ENCODE data around the gene ADD3. TPM values are rescaled to one million over a fixed set of nuclear protein-coding genes. Genes with fewer than 3 reads are reported as not detected.

ADD3 gene
- total RNA-seq, 1 donor from 2014 or later, result 95.3 TPM

DNA sequence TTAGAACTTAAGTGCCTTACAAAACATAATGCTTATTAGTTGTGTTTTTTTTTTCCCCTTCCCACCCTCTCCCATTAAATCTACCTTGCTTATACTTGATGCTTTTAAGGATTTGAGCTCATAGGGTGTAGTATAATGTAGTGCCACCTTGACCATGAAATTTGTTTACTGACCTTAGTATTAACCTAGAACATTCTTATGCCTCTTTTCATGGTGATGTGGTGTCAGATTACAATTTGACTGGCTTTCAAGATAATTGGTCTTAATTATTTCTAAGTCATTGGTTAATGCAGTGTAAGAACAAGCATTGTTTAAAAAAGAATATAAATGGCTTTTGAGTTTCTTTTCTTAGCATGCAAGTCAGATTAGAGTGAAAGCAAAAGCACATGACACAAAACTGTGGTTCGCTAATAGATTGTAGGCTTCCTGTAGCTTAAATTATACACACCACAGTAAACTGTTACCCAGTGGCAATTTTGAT, 61.8 kb downstream of the ADD3 start:
- Mint-ChIP-seq H3K4me3 (peak overlapping the region; percentile 71), H3K36me3 (ENCODE audit: low read depth) (peaks cover 4% of the 10 kb centered on the region), H3K27me3 (no peaks in the 10 kb centered on the region), H3K27ac (peak overlapping the region; percentile 97), H3K4me1 (peaks cover 86% of the 10 kb centered on the region), H3K9me3 (peaks cover 6% of the 10 kb centered on the region)
- peak; percentile 58 for ATAC-seq (ENCODE audit: low read depth)
- POLR2A ChIA-PET, result interaction anchor here (0.6 to 6.4 kb wide), 8 partner anchors 8 to 189 kb away, joined by 3 to 51 read pairs (median 4); partner anchors contain the start of gene ADD3
- CTCF ChIA-PET, result interaction anchor here (0.9 to 1.4 kb wide), 2 partner anchors 9 kb away, joined by 3 read pairs; no protein-coding TSS in a partner anchor
- TF ChIP-seq, protein P1, sequence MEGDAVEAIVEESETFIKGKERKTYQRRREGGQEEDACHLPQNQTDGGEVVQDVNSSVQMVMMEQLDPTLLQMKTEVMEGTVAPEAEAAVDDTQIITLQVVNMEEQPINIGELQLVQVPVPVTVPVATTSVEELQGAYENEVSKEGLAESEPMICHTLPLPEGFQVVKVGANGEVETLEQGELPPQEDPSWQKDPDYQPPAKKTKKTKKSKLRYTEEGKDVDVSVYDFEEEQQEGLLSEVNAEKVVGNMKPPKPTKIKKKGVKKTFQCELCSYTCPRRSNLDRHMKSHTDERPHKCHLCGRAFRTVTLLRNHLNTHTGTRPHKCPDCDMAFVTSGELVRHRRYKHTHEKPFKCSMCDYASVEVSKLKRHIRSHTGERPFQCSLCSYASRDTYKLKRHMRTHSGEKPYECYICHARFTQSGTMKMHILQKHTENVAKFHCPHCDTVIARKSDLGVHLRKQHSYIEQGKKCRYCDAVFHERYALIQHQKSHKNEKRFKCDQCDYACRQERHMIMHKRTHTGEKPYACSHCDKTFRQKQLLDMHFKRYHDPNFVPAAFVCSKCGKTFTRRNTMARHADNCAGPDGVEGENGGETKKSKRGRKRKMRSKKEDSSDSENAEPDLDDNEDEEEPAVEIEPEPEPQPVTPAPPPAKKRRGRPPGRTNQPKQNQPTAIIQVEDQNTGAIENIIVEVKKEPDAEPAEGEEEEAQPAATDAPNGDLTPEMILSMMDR (IDR thresholded peaks at IDR 0.05), result no peak
- intact Hi-C loops (cut with micrococcal nuclease), result loop anchor here (1.0 to 2.0 kb wide), 4 partner anchors 8 to 61 kb away; no protein-coding TSS in a partner anchor
- no peak for DNase-seq

DNA sequence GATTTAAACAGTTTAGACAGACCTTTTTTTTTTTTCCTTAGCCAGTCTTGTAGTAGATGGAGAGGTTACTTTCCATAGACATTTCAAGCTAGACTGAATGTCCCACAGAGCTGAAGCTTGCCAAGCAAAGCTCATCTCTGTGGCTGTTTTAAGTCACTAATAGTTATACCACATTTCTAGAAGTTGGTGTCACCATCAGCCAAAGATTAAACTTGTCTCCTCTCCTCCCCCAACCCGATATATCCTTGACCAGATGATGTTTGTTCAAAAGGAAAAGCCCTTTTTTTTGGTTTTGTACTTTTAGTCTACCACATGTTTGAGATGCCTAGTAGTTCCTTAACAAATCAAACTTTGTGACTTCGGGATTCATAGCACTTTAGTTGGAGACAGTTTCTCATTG, 66.1 kb downstream of the ADD3 start:
- H3K9me3 Mint-ChIP-seq, result peaks cover 6% of the 10 kb centered on the region
- ChIA-PET POLR2A (interaction anchor here (1.2 to 6.0 kb wide), 3 partner anchors 13 to 66 kb away, joined by 3 to 71 read pairs (median 9); partner anchors contain the start of gene ADD3), CTCF (interaction anchor here (0.6 to 1.4 kb wide), 3 partner anchors 22 to 206 kb away, joined by 3 read pairs; no protein-coding TSS in a partner anchor)
- peaks cover 84% of the 10 kb centered on the region for H3K4me1 Mint-ChIP-seq
- TF ChIP-seq, protein P1 (IDR thresholded peaks at IDR 0.05), result no peak
- H3K27me3 Mint-ChIP-seq, result no peaks in the 10 kb centered on the region
- H3K4me3 Mint-ChIP-seq, result no peak overlapping the region
- H3K36me3 Mint-ChIP-seq (ENCODE audit: low read depth), result peaks cover 4% of the 10 kb centered on the region
- intact Hi-C loops (cut with micrococcal nuclease), result no loop called here
- ATAC-seq (ENCODE audit: low read depth) (no peak), DNase-seq (no peak)
- H3K27ac Mint-ChIP-seq, result peak overlapping the region; percentile 88

DNA sequence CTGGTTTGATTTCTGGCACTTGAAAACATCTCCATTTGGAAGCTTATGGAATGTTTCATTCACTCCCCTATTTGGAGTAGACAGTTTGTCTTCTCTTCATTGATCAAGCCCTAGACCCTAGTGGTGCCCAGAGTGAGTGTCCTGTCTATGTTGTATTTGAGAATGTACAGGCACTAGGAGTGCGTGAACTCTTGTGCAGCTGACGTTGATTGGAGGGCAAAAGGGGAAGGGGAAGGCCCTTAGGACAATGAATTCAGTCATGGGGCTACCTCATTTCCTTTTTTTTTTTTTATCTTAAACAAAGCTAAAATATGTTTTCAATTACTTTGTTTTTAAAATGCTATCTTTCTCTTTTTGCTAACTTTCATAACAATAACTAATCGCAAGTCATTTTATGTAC, 66.5 kb downstream of the ADD3 start:
- TF ChIP-seq, protein P1 (IDR thresholded peaks at IDR 0.05), result no peak
- POLR2A ChIA-PET, result interaction anchor here (1.2 to 6.0 kb wide), 3 partner anchors 14 to 66 kb away, joined by 3 to 71 read pairs (median 9); partner anchors contain the start of gene ADD3
- Mint-ChIP-seq H3K27me3 (no peaks in the 10 kb centered on the region), H3K9me3 (peaks cover 6% of the 10 kb centered on the region), H3K4me3 (peak overlapping the region; percentile 57), H3K4me1 (peaks cover 83% of the 10 kb centered on the region), H3K36me3 (ENCODE audit: low read depth) (peaks cover 6% of the 10 kb centered on the region), H3K27ac (peak overlapping the region; percentile 88)
- CTCF ChIA-PET, result interaction anchor here (1.2 to 1.4 kb wide), 2 partner anchors 66 to 205 kb away, joined by 3 read pairs; no protein-coding TSS in a partner anchor
- peak; percentile 47 for ATAC-seq (ENCODE audit: low read depth)
- intact Hi-C loops (cut with micrococcal nuclease), result no loop called here
- DNase-seq, result no peak

DNA sequence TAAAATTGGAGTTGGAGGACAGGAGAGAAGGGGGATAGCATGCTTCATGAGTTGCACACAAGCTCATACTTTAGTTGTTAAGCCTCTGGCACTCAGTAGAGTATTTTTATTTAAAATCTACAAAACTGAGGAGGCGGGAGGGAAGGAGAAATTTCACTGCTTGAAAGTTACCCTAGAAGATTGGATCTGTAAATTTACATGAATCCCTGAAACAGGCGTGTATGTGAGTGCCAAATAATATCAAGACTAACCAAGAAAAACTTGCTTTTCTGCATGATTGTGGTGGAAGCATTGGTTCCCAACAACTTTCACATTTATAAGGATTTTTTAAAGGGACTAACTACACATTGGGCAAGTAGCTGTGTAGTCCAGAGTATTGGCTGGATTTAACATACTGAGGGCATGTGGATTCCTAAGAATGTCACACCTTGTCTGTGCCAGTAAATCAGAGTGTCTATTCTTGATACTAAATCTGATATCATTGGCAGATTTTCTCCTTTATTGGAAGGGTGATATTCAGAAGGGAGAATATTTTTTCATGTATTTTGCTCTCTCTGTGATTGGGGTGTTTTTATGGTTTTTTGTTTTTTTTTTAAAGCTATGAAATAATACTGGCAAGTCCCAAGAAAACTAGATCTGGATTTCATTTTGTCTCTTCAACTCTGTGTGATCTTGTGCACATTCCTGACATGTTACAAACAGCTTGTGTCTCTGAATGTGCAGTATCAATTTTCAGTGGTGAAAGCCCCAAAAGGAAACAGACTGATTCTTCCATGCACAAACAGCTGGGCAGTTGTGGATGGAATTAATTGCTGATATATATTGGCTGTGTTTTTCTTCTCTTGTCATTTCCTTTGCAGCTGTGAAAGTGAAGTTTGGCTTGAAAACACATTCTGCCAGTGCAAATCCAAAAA, 67.2 kb downstream of the ADD3 start:
- DNase-seq (no peak), ATAC-seq (ENCODE audit: low read depth) (no peak)
- H3K9me3 Mint-ChIP-seq, result peaks cover 6% of the 10 kb centered on the region
- intact Hi-C loops (cut with micrococcal nuclease), result loop anchor here (5.0 kb wide), 2 partner anchors 137 to 152 kb away; no protein-coding TSS in a partner anchor
- ChIA-PET CTCF (interaction anchor here (0.6 to 1.2 kb wide), 2 partner anchors 191 to 205 kb away, joined by 3 read pairs; no protein-coding TSS in a partner anchor), POLR2A (interaction anchor here (0.7 to 6.0 kb wide), 5 partner anchors 14 to 792 kb away, joined by 3 to 71 read pairs (median 3); partner anchors contain the start of gene ADD3)
- peak overlapping the region; percentile 29 for H3K4me3 Mint-ChIP-seq
- H3K4me1 Mint-ChIP-seq, result peaks cover 84% of the 10 kb centered on the region
- TF ChIP-seq, protein P1 (IDR thresholded peaks at IDR 0.05), result no peak
- peaks cover 6% of the 10 kb centered on the region for H3K36me3 Mint-ChIP-seq (ENCODE audit: low read depth)
- peak overlapping the region; percentile 88 for H3K27ac Mint-ChIP-seq
- no peaks in the 10 kb centered on the region for H3K27me3 Mint-ChIP-seq

Measured in activated B cell treated with CpG ODN at 0.5 μM for 24 hours (primary cell).